Hematopoietic multipotent progenitor cell treated with erythropoietin and hydrocortisone succinate and interleukin-3 and kit ligand, for 8 days (in vitro differentiated cells): ENCODE results near the gene P2RX2.

ENCODE experiments used
- DNase-seq: peaks from one replicate; pipeline ENCODE4 v3.0.0-alpha.2; 2015

Gene P2RX2

DNA sequence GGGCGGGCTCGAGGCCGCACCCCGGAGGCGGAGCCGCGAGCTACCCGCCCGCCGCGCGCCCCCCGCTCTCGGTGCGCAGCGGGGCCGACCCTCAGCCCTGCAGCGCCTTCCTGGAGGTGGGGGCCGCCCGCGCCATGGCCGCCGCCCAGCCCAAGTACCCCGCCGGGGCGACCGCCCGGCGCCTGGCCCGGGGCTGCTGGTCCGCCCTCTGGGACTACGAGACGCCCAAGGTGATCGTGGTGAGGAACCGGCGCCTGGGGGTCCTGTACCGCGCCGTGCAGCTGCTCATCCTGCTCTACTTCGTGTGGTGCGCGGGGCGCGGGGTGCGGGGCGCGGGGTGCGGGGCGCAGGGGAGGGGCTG is at the start of gene P2RX2:
P2RX2 (plus strand) TSS at position 94 of the 361 bp plus-strand sequence; CDS start at position 135, 41 bp downstream.
- no peak for DNase-seq

DNA sequence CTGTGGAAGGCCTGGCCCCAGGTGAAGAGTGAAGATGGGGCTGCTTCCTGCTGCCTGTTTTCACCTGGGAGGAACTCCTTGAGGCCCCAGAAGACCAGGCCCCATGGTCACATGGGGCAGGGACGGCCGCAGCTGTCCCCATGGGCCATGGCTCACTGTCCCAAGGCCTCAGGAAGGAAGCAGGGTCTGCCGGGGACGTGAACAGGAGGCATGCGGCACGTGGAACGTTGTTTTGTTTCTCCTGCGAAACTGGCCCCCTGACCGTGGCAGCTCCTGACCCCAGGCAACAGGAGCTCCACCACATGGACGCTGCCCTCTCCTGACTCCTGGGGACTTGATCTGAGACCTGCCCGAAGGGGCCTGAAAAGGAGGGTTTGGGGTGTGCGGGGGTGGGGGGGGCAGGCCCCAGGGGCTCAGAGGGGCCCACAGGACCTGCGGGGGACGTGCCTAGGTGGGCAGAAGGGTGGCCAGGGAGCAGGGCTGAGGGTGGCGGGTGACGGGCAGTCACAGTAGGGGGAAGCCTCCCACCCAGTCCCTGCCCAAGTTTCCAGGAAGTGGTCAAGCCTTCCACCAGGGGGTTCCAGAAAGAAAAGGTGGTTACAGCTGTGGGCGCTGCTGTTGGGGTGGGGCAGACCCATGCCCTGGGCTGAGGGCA is 49.6 kb upstream of the P2RX2 start:
- DNase-seq: no peak

DNA sequence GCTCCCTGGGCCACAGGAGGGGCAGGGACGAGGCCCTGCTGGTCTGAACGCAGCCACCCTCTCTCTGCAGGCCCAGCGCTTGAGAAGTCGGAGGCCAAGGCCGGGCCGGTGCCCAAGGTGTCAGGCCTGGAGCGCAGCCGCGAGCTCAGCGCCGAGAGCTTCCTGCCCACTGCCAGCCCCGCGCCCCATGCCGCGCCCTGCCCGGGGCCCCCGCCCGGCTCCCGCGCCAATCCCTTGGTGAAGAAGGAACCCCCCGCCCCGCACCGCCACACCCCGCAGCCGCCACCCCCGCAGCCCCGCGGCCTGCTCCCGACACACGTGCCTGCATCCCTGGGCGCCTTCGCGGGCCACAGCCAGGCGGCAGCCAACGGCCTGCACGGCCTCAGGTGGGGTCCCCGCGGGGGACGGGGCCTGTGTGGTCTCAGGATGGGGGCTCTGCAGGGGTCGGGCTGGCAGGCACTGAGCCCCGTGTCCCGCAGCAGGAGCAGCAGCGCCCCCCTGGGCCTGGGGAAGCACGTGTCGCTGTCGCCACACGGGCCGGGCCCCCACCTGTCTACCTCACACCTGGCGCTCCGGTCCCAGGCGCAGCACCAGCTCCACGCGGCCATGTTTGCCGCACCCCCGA is 48.6 kb upstream of the P2RX2 start:
- DNase-seq: no peak

DNA sequence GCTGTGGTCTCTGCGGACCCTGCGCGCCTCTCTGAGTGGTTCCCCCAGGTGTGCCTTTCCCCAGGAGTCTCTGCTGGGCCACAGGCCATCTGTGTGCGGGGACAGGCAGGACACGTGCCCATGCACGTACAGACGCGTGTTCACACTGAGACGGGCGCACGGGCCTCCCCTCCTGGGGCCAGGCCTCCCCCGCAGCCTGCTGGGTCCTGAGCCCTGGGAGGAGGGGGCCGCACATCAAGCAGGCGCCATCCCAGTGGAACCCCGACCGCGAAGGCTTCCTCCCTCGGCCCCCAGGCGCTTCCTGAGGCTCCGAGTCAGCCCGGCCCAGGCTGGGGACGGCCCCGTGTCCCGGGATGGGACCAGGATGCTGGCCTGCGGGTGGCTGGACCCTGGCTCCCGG is 47.9 kb upstream of the P2RX2 start:
- no peak for DNase-seq

DNA sequence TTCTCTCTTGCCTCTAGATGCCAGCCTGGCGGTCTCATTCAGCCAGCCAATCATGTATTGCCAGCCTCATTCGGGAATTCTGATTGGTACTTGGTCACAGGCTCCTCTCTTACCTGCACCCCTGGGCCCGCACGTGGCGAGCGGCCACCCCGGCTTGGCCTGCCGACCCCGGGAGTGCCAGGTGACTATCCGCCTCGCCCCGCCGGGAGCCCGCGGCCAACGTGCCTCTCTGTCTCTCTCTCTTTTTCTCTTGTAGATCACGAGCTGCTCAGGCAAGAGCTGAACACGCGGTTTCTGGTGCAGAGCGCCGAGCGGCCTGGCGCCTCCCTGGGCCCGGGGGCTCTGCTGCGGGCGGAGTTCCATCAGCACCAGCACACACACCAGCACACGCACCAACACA is 47.5 kb upstream of the P2RX2 start:
- no peak for DNase-seq

DNA sequence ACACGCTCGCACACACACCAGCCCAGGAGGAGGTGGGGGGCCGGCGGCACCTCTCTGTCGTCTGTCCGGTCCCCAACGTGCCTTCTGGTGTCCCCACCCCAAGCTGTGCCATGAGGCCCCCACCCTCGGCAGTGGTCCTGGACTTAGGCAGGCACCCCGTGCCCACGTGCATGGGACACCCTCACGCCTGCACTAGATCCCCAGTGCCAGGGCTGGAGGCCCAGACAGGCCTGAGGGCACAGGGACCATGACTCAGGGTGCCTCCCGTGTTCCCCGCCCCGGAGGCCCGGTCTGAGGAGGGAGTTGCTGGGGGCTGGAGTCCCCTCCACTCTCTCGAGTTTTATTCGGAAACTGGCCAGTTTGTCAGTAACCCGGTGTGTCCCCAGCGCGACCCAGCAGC is 47.0 kb upstream of the P2RX2 start:
- DNase-seq: no peak

DNA sequence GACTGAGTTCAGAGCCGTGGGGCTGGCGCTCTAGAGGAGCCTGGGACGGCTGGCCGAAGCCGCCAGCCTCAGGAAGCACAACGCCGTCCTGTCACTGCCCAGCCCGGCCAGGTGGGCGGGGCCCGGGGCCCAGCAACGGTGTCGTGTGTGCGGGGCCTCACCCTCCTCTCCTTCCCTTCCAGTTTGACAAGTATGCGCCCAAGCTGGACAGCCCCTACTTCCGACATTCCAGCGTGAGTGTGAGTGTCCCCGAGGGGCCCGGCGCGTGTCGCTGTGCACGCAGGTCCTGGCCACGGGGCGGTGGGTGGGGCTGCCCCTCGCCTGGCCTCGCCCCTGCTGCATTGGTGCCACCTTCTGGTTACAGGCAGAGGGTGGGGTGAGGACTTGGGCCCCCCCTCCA is 46.5 kb upstream of the P2RX2 start:
- DNase-seq: no peak

DNA sequence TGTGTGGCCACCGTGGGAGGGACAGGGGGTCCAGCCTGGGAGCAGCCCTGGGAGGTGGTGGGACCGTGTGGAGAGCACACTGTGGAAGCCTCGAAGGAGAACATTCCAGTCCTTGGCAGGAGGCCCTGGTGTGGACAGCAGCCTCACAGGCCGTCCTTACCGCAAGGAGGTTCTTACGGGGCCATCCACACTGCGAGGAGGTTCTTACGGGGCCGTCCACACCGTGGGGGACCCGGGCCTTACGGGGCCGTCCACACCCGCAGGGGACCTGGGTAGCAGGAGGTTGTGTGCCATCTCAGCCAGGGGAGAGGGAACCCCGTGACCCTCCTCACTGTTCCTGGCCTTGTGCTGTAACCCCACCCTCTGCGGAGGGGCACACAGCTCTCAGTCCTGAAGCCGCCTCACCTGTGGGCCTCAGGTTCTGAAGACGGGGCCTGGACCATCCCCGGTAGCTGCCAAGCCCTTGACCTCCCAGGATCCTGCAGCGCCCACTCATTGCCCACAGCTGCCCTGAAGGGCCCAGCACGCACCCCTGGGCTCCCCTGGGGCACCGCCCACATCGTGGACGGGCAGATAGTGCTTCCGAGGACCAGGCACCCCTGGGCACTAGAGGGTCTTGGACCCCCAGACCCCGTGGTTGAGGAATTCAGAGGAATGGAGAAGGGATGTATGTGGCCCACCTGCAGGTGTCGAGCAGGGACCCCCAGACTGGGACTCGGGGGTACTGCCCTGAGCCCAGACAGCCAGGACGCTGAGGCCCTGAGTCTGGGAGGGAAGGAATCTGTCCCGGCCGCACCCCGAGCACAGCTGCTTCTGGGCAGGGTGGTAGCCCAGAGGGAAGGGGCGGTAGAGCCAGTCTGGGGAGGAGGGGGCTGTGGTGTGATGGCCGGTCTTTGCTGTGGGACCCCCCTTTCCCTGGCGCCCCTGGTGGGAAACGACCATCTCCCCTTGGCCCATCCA is 45.5 kb upstream of the P2RX2 start:
- no peak for DNase-seq

DNA sequence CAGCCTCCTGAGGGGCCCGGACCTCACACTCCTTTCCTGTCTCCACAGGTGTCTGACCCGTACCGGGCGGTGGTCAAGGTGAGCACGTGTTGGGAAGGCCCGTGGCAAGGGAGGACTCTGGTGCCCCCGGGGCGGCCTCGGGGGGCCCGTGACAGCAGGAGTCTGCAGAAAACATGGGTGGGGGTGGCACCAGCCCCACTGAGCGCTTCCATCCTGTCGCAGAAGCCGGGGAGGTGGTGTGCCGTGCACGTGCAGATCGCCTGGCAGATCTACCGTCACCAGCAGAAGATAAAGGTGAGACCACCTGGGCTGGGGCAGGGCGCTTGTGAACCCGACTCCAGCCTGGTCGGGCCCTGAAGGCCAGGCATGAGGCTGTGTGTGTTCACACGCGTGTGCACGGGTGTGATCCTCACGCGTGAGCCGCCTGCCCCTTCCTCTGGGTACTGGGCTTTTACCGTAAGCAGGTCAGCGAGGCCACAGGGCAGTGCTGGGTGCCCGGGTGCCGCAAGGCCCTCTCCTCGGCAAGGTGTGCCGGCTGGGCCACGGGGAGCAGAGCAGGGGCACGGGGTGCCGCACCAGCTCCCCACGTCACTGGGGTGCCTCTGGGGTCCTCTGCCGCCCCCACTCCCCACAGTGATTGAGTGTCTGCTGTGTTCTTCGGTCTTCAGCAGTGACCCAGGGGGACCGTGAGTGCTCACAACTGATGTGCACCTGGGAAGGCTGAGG is 44.1 kb upstream of the P2RX2 start:
- DNase-seq: no peak

DNA sequence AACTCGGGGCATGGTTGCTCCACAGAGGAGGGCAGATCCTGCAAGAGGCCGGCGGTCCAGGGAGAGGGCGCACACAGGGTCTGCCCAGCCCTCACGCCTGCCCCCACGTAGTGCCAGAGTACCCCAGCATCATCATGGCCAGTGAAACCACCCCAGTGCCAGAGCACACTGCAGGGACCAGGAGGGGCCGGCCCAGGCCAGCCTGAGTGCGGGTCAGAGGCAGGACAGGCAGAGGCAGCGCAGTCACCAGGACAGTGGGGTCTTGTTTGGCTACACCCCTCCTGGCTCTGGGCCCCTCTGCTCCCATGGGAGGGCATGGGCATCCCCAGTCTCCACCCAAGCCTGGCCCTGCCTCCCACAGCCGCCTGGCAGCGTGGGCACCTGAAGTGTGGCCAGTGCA is 42.9 kb upstream of the P2RX2 start:
- no peak for DNase-seq

DNA sequence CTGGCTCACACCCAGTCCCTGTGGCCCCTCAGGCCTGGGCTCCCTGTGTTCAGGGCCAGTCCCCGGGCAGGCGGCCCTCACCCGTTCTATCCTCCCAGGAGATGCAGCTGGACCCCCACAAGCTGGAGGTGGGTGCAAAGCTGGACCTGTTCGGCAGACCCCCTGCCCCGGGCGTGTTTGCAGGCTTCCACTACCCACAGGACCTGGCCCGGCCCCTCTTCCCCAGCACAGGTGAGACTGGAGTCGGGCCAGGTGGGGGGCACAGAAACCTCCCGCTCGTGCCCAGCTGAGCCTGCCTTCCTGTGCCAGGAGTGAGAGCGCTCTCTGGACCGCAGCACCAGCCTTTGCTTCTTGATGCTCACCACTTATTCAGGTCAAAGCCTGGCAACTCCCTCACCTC is 41.9 kb upstream of the P2RX2 start:
- DNase-seq: no peak

DNA sequence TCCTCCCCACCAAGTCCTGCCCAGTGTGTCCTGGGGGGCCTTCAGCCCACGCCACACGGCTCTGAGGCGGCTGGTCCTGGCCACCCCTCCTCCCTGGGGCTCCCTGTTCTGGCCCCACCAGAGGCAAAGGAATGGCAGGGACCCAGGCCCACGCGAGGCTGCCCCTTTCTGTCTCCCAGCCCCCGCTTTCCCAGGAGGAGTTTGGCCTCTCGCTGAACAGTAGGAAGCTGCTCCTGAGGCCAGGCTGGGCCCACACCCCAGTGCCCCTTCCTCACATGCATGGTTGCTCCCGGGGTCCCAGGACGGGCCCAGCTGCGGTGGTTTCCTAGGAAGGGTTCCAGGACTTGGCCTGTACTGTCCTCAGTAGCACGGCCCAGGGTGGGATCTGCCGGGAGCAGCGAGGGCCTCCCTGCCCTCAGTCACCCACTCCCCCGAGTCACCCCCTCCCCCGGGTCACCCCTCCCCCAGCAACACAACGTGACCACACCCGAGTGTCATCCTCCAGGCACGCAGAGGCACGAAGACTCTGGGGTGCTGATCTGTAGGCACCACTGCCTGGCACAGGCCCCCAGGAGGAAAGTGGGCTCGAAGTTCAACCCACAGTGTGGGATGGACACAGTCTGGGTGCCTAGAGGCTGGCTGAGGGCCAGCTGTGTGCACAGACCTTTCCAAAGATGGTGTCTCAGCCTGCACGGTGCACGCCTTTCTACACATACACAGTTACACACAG is 41.2 kb upstream of the P2RX2 start:
- DNase-seq: no peak

DNA sequence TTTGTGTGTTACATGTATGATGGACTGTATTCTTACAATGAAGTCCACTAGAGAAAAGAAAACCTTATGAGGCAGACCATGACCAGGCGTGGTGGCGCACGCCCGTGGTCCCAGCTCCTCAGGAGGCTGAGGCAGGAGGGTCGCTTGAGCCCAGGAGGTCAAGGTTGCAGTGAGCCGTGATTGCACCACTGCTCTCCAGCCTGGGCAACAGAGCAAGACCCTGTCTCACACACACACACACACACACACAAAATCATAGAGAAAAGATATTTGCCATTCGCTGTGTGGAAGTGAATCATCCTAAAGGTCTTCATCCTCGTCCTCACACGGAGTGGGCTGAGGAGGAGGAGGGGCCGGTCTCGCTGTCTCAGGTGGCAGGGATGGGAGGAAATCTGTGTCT is 40.5 kb upstream of the P2RX2 start:
- DNase-seq: no peak

DNA sequence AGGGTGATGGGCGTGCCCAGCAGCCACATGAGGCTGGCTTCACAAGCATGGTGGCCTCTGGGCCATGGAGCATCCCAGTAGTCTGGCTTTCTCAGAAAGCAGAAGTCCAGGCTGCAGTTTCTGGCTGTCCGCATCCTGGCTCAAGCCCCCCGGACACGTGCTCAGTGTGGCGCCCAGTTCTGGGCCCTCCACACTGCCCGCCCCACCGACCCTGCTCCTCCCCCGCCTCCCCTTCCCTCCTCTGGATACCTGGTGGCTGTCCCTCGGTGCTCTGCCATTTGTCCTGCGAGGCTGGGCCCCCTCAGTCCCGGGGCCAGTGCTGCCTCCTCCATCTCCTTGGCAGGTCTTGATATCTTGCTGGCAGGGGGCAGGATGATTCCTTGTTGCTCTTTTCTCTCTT is 39.8 kb upstream of the P2RX2 start:
- no peak for DNase-seq

DNA sequence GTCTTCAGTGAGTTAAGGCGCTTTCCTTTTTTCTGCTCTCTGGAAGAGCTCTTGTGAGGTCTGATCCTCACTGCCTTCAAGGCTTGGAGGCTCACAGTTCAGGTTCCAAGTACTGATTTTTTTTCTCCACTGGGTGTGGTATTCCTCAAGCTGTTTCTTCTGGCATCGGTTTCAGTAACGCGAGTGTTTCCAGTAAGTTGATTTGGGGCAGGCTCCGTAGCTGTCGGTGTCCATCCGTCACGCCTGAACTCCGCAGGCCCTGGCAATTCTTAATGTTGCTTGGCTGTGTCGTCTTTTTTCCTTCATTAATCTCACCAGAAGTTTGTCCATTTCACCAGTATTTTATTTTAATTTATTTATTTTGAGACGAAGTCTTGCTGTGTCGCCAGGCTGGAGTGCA is 38.8 kb upstream of the P2RX2 start:
- DNase-seq: no peak

DNA sequence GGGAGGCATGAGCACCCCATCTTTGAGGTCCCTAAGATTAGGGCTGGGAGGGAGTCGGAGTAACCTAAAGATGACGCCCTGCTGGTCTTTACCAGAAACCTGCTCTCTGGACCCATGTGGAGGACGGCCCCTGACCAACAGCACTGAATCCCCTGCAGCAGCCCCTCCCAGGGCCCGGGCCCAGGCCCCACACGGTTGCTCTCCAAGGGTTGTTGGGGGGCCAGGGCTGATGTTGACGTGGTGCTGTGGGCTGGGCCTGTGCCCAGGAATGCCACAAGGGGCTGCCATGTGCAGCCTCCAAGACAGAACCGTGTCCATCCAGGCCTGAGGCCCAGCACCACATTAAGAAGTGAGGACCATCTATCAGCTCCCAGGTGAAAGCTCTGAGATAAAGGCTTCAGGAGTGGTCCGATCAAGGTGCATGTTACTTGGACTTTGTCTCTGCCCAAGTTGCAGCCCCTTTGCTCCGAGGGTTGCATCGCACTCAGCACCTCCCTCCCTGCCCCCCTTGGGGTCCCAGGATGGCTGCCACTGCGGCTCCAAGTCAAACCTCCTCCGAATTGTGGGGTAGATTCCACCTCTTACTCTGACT is 37.8 kb upstream of the P2RX2 start:
- DNase-seq: no peak

DNA sequence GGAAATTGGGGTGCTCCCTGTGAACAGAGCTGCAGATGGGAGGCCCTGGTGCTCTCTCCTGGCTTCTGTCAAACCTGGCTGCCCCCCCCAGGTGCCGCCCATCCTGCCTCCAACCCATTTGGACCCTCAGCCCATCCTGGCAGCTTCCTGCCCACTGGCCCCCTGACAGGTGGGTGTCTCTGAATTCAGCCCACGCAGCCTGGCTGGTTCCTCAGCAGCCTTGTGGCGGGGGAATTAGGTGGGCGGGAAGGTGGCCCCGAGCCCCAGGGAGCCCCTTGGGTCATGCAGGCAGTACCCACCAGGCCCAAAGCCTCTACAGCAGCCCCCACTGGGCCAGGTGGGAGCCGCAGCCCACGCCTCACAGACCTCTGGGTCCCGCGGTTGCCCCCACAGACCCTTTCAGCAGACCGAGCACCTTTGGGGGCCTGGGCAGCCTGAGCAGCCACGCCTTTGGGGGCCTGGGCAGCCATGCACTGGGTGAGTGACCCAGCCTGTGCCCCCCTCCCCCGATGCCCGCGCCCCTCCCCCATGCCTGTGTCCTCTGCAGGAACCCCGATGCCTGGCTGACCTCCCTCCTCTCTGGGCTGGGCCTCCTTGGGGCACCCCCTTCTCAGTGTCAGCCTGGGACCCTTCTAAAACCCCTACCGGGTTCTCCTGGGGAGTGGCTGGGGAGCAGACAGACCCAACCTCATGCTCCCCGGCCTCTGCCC is 37.1 kb upstream of the P2RX2 start:
- DNase-seq: no peak

DNA sequence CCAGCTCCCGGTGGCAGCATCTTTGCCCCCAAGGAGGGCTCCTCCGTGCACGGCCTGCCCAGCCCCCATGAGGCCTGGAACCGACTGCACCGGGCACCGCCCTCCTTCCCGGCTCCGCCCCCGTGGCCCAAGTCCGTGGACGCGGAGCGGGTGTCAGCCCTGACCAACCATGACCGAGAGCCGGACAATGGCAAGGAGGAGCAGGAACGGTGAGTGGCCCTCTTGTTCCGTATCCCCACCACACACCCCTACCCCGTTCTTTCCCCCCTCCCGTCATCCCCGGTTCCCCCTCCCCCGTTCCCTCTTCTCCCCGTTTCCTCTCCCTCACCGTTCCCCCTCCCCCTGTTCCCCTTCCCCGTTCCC is 36.5 kb upstream of the P2RX2 start:
- no peak for DNase-seq

DNA sequence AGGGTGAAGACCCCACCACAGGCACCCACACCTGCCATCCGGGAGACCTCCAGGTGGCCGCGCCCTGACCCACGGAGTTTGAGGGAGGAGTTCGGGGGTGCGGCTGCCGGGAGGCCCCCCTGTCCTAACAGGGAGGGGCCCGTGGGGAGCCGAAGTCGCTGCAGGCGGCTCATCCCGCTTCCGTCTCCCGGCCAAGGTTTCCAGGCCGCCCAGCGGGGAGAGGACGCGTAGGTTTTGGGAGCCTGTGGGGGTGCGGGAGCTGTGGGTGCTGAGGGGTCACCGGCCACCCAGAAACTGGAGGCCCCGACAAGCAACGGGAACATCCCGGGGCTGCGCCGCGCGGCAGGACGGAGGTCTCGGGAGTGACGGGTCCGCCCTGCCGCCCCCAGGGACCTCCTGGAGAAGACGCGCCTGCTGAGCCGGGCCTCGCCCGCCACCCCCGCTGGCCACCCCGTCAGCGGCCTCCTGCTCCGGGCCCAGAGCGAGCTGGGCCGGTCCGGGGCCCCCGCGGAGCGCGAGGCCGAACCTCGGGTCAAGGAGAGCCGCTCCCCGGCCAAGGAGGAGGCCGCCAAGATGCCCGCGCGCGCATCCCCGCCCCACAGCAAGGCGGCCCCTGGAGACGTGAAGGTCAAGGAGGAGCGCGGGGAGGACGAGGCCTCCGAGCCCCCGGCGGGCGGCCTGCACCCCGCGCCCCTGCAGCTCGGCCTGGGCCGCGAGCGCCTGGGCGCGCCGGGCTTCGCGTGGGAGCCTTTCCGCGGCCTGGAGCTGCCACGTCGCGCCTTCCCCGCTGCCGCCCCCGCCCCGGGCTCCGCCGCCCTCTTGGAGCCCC is 35.8 kb upstream of the P2RX2 start:
- no peak for DNase-seq

DNA sequence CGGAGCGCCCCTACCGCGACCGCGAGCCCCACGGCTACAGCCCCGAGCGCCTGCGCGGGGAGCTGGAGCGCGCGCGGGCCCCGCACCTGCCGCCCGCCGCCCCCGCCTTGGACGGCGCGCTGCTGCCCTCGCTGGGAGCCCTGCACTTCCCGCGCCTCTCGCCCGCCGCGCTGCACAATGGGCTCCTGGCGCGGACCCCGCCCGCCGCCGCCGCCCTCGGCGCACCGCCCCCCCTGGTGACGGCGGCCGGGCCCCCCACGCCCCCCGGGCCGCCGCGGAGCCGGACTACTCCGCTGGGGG is 35.2 kb upstream of the P2RX2 start:
- no peak for DNase-seq

DNA sequence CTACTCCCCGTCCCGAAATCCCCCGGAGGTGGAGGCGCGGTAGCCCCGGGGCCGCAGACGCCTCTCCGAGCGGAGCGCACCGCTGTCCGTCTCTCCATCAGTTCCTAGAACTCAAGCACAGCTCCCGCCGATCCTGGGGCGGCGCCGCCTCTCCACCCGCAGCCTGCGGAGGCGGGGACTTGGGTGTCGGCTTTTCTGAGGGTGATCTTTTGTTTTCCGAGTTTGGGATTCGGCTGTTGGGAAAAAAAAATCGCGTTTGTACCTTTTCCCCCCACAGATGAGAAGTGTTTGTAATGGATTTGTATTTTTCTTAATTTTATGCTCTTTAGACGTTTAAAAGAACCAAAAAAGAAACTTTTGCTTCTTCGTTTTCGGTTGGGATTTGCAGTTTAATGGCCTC is 34.8 kb upstream of the P2RX2 start:
- DNase-seq: no peak
